Lower leg skin (tissue), 3 donors: ENCODE measurements around the gene GIMAP1.

ENCODE experiments used
- CTCF ChIP-seq, 3 donors: fragments of 450-650 bp; IDR thresholded peaks; one replicate each; pipeline ENCODE4 v1.5.1; 2016; ENCODE audit warnings: antibody characterized with exemption in 3 of 3, mild to moderate bottlenecking in 3 of 3, moderate library complexity in 2 of 3
- POLR2A ChIP-seq, 2 donors: fragments of 450-650 bp; IDR thresholded peaks; one replicate each; pipeline ENCODE4 v1.6.1; 2016 to 2017; ENCODE audit warnings: antibody characterized with exemption in 2 of 2, mild to moderate bottlenecking in 1 of 2, moderate library complexity in 1 of 2

- no peak for TF ChIP-seq CTCF (IDR thresholded peaks at IDR 0.05)
- TF ChIP-seq POLR2A (IDR thresholded peaks at IDR 0.05), result no peak
Observed at GRCh38 chr7:150675714-150676113, 40.7 kb upstream of the GIMAP1 start.
